OCI-LY1 (cell line): ENCODE results near the gene INPP5A.

ENCODE experiments used
- H2AFZ ChIP-seq: fragments of 200-600 bp; sonication (generic), shearing (Covaris generic); 2 replicates; pipeline ENCODE4 v1.6.0; 2014; ENCODE audit warnings: antibody characterized with exemption, mild to moderate bottlenecking, low read length
- H3F3A ChIP-seq: fragments of 200-600 bp; sonication (generic), shearing (Covaris generic); 2 replicates; pipeline ENCODE4 v1.6.0; 2014; ENCODE audit warnings: mild to moderate bottlenecking, antibody characterized with exemption, low read length, moderate library complexity; ENCODE audit not compliant: insufficient read depth
- H3K27ac ChIP-seq: fragments of 200-600 bp; sonication (generic); 2 replicates; pipeline ENCODE4 v1.5.1; 2014; ENCODE audit warnings: low read length, mixed run types, mild to moderate bottlenecking, low read depth; ENCODE audit not compliant: poor library complexity, severe bottlenecking
- H3K27me3 ChIP-seq: fragments of 200-600 bp; sonication (generic); 2 replicates; pipeline ENCODE4 v1.6.0; 2014; ENCODE audit warnings: antibody characterized with exemption, mild to moderate bottlenecking, low read length, moderate library complexity; ENCODE audit not compliant: insufficient read depth
- H3K36me3 ChIP-seq: fragments of 200-600 bp; sonication (generic); 2 replicates; pipeline ENCODE4 v1.6.1; 2014; ENCODE audit warnings: mild to moderate bottlenecking, antibody characterized with exemption, low read length, moderate library complexity, mixed read lengths; ENCODE audit not compliant: insufficient read depth
- H3K4me1 ChIP-seq: fragments of 200-600 bp; sonication (generic); 2 replicates; pipeline ENCODE4 v1.5.1; 2014; ENCODE audit warnings: mild to moderate bottlenecking, low read length, moderate library complexity; ENCODE audit not compliant: insufficient read depth, severe bottlenecking
- H3K4me2 ChIP-seq: fragments of 200-600 bp; sonication (generic), shearing (Covaris generic); 2 replicates; pipeline ENCODE4 v1.6.1; 2014; ENCODE audit warnings: low read length
- H3K4me3 ChIP-seq: fragments of 200-600 bp; sonication (generic); 2 replicates; pipeline ENCODE4 v1.5.1; 2014; ENCODE audit warnings: low read length, low read depth, mild to moderate bottlenecking, mixed read lengths; ENCODE audit not compliant: poor library complexity, severe bottlenecking
- H3K79me2 ChIP-seq: fragments of 200-600 bp; shearing (Covaris generic); 2 replicates; pipeline ENCODE4 v1.6.1; 2016; ENCODE audit warnings: mixed run types, low read length, mixed read lengths; ENCODE audit not compliant: insufficient read depth
- H3K9ac ChIP-seq: fragments of 200-600 bp; sonication (generic), shearing (Covaris generic); 2 replicates; pipeline ENCODE4 v1.6.1; 2014; ENCODE audit warnings: mild to moderate bottlenecking, low read length, mixed read lengths
- H3K9me2 ChIP-seq: fragments of 200-600 bp; sonication (generic), shearing (Covaris generic); 2 replicates; pipeline ENCODE4 v1.6.1; 2014; ENCODE audit warnings: low read depth, mild to moderate bottlenecking, low read length, mixed read lengths
- H3K9me3 ChIP-seq: fragments of 200-600 bp; shearing (Covaris generic); 2 replicates; pipeline ENCODE4 v1.6.1; 2014; ENCODE audit warnings: low read length, mixed read lengths
- H4K20me1 ChIP-seq: fragments of 200-600 bp; sonication (generic), shearing (Covaris generic); 2 replicates; pipeline ENCODE4 v1.6.0; 2016; ENCODE audit warnings: mild to moderate bottlenecking, low read length; ENCODE audit not compliant: insufficient read depth
- CTCF ChIP-seq: fragments of 200-600 bp; sonication (generic), shearing (Covaris generic); IDR thresholded peaks from 2 replicates; pipeline ENCODE4 v1.5.1; 2017; ENCODE audit warnings: mild to moderate bottlenecking, antibody characterized with exemption, low read length, moderate library complexity, mixed read lengths
- EZH2 ChIP-seq: fragments of 200-600 bp; sonication (generic), shearing (Covaris generic); IDR thresholded peaks from 2 replicates; pipeline ENCODE4 v1.8.0; 2017; ENCODE audit warnings: borderline replicate concordance, mixed run types, mild to moderate bottlenecking, antibody characterized with exemption, low read length, moderate library complexity, mixed read lengths

Gene INPP5A

GRCh38 chr10:132607491-132607890, 69.9 kb downstream of the INPP5A start:
- no peak overlapping the region for H3K27ac ChIP-seq
- no peaks in the 10 kb centered on the region for H3K79me2 ChIP-seq
- H3K9me2 ChIP-seq: no peaks in the 10 kb centered on the region
- no peaks in the 10 kb centered on the region for H3K36me3 ChIP-seq
- no peaks in the 10 kb centered on the region for H3K9me3 ChIP-seq
- no peak for TF ChIP-seq CTCF
- no peak for TF ChIP-seq EZH2
- no peak overlapping the region for H3K4me2 ChIP-seq
- H4K20me1 ChIP-seq: no peaks in the 10 kb centered on the region
- H3F3A ChIP-seq: no peaks in the 10 kb centered on the region
- no peak overlapping the region for H3K4me3 ChIP-seq
- no peak overlapping the region for H3K9ac ChIP-seq
- H3K4me1 ChIP-seq: no peaks in the 10 kb centered on the region
- no peaks in the 10 kb centered on the region for H3K27me3 ChIP-seq
- H2AFZ ChIP-seq: no peak overlapping the region

- no peaks in the 10 kb centered on the region for H3K79me2 ChIP-seq
- no peaks in the 10 kb centered on the region for H3K9me2 ChIP-seq
- no peaks in the 10 kb centered on the region for H3K36me3 ChIP-seq
- H3K9me3 ChIP-seq: no peaks in the 10 kb centered on the region
- H3K9ac ChIP-seq: no peak overlapping the region
- no peak overlapping the region for H3K4me3 ChIP-seq
- H3K27me3 ChIP-seq: no peaks in the 10 kb centered on the region
- TF ChIP-seq EZH2 (no peak), CTCF (no peak)
- H3K4me2 ChIP-seq: no peak overlapping the region
- H4K20me1 ChIP-seq: no peaks in the 10 kb centered on the region
- no peaks in the 10 kb centered on the region for H3F3A ChIP-seq
- no peak overlapping the region for H3K27ac ChIP-seq
- no peak overlapping the region for H2AFZ ChIP-seq
- no peaks in the 10 kb centered on the region for H3K4me1 ChIP-seq
These were observed 70.4 kb downstream of the INPP5A start for GRCh38 chr10:132607961-132608495.

- Histone ChIP-seq H3K79me2 (no peaks in the 10 kb centered on the region), H3K4me3 (no peak overlapping the region), H3K36me3 (no peaks in the 10 kb centered on the region), H3F3A (no peaks in the 10 kb centered on the region), H3K4me2 (no peak overlapping the region), H3K9ac (no peak overlapping the region), H3K9me2 (no peaks in the 10 kb centered on the region), H3K27ac (no peak overlapping the region), H2AFZ (no peak overlapping the region), H3K4me1 (no peaks in the 10 kb centered on the region), H3K27me3 (no peaks in the 10 kb centered on the region), H4K20me1 (no peaks in the 10 kb centered on the region), H3K9me3 (no peaks in the 10 kb centered on the region)
- TF ChIP-seq EZH2 (no peak), CTCF (no peak)
These were observed 71.1 kb downstream of the INPP5A start for GRCh38 chr10:132608511-132609195.
